Activated T-cell treated with anti-CD3 and anti-CD28 coated beads for 4 hours (primary cell): ENCODE data around the gene HS2ST1.

ENCODE experiments used
- DNase-seq: peaks from one replicate; pipeline ENCODE4 v3.0.0-alpha.2; 2020

The HS2ST1 gene

DNA sequence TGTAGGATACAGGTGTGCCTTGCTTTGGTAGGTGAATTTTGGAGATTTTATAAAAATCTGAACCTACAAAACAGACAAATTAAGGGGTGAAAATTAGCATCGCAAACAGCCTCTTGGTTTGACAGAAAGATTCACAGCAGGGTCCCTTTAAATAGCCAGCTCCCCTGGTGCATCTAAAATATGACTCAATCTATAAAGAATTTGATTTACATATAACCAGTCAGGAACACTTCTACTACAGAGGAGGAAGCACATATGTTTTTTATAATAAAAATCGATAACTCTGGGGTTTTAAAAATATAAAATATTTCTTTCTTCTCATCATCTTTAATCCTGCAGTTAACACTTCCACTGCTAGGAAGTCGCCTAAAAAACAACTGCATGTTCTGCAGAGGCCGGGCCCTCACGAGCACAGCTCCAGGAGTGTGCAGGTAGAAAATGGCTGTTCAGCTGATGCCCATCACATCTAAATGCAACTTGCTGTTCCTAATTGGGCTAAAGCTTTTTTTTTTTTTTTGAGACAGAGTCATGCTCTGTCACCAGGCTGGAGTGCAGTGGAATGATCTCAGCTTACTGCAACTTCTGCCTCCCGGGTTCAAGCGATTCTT lies 203.4 kb downstream of the HS2ST1 start:
- no peak for DNase-seq

- DNase-seq: no peak
These were observed 205.2 kb downstream of the HS2ST1 start for GRCh38 chr1:87119541-87120140.

DNA sequence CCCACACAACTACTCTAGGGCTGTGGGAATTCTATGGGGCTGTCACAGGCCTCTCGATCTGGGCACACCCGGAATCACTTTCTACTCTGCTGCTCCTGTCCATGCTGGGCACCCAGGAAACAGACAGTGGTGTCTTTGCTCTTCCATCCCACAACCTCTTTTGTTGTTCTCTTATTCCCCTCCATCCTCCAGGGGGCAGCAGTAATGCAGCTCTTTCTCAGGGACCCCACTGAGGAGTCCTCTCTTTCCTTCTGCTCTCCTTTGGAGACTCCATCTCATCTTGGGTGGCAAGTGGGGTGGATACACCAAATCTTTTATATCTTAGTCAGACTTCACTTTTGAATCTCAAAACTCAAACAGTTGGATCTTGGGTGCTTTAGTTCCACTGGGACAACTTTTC lies 206.3 kb downstream of the HS2ST1 start:
- DNase-seq: no peak

DNA sequence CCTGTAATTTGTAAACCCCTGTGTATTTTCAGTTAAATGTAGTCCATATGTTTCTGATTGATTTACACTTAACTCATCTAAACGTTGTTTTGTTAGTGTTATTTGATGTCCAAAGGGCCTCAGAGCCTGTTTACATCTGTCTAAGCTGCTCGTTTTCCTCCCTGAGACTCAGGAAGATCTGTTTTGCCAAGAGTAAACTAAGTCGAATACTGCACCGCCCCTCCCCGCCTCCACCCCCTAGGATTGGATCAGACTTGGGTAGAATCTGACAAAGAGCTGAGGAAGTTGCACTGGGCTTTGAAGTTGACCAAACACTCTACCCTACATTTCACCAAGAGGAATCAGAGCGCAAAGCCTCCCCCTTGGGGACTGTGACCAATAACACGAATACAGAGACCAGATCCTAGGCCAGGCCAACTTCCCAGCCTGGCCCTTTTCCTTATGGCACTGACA lies 207.3 kb downstream of the HS2ST1 start:
- DNase-seq: no peak

GRCh38 chr1:87122243-87122642 lies 207.8 kb downstream of the HS2ST1 start:
- no peak for DNase-seq

DNA sequence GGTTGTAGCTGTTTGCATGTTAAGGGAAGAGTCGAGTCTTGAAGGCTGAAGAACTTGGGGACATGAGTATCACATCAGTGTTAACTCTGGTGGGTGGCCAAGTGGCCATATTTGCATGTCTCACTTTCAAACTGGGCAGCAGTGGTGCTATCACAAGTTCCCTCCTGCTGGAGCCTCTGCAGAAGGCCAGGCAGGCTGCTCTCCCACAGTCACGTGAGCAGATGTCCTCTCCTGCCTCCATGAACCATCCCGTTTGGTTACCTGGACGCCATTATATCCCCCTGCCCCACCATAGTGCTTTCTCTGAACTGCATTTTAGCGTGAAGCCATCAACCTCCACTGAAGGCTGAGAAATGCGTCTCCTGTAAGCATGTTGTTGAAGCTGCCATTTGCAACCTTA lies 209.2 kb downstream of the HS2ST1 start:
- no peak for DNase-seq

GRCh38 chr1:87126886-87127505 lies 212.6 kb downstream of the HS2ST1 start:
- no peak for DNase-seq

DNA sequence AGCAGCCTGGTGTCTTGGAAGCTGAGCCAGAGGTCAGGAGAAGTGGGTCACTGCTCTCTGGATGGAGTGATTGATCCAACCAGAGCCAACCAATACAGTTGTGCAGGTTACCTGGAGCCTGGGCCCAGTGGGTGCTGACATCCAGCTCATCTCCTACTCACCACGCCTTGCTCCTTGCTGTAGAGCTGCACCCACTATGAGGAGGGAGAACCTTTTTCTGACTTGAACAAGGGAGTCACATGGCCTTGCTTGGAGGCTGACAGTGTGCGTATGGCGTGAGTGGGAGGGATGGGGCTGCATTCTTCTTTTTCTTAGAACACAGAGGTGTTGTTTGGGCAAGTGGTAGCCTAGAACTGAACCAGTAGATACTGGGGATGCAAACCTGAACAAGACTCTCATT lies 213.1 kb downstream of the HS2ST1 start:
- no peak for DNase-seq

DNA sequence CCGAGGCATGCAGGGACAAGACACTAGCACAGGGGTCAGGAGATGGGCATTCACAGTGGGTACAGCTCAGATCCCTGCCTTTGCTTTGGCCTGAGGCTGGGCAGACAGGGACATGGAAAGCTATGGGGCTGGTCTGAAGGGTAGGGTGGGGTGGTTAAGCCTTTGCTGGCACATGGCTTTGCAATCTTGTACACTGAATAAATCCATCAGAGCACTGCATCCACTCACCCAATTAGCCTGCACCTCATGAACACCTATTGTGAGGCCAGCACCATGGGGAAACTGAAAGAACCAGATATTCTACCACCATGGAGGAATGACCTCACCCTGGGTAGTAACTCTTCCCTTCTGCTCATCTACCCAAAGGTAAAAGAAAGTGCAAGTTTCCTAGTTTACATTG lies 214.6 kb downstream of the HS2ST1 start:
- no peak for DNase-seq

DNA sequence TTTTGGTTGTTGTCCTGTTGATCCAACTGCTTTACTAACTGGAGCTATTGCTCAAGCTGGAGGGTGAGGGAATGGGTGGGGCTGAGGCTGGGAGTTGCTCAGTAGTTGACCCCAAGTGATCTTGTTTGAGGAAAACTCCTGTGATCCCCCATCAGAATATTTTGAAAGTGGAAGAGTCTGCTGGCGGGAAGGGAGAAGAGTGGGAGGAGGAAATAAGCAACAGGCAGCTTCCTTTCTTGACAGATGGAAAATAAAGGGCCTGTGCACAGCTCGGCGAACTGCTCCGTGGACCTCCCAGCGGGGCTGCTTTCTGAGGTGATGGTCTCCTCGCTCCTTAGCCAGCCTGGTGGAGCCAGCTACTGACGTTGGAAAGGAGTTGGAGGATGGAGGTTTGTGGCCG lies 215.2 kb downstream of the HS2ST1 start:
- DNase-seq: no peak

GRCh38 chr1:87130438-87130837 lies 216.0 kb downstream of the HS2ST1 start:
- DNase-seq: no peak

- peak; percentile 63 for DNase-seq
These were observed 217.4 kb downstream of the HS2ST1 start for GRCh38 chr1:87131809-87132283.

GRCh38 chr1:87132284-87132870 lies 217.9 kb downstream of the HS2ST1 start:
- no peak for DNase-seq

DNA sequence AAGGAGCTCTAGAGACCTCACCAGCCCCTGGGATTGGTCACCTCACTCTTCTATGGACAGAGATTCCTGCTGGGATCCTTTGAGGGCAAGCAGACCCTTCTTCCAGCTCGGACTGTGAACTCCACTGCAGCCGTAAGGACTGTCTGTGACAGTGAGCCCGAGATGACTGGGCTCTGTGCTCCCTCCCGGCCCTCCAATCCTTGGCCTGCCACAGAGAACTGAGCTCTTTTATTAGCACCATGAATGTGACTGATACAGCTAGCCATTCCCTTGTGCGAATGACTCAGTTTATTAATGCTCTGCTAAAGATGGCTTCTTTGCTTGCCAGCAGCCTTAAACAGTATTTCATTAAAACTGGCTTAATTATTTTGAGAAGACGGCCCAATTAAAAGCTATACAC lies 219.6 kb downstream of the HS2ST1 start:
- no peak for DNase-seq

DNA sequence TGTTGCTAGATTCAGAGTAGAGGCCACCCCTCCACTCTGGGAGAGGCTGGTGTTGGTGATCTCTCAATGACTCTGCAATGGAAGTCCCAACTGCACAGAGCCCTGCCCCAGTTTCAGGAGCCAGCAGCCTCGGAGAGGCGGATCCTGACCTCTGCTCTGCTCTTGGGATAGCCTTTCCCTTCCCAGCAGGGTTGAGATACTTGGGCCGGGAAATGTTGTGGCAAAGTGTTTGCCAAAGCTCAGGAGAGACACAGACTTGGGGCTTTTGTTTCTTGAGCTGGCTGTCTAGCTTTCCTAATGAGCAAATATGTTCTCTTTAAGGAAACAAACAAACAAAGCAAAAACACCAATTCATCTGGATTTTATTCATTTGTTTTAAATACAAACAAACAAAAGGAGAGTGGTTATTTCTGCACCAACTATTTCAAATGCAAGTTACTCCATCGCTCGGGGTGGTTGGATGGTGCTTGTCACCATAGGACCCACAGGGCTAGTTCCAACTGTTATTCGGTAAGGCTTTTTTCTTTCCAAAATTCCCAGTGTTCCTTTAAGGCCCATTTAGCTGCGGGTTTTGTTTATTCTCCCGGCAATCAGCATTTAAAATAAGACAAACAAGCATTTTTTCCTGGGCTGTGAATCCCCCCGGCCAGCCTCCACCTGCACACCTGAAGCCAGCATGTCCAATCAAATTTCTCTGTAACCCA lies 220.3 kb downstream of the HS2ST1 start:
- no peak for DNase-seq

GRCh38 chr1:87135329-87135712 lies 220.9 kb downstream of the HS2ST1 start:
- no peak for DNase-seq

DNA sequence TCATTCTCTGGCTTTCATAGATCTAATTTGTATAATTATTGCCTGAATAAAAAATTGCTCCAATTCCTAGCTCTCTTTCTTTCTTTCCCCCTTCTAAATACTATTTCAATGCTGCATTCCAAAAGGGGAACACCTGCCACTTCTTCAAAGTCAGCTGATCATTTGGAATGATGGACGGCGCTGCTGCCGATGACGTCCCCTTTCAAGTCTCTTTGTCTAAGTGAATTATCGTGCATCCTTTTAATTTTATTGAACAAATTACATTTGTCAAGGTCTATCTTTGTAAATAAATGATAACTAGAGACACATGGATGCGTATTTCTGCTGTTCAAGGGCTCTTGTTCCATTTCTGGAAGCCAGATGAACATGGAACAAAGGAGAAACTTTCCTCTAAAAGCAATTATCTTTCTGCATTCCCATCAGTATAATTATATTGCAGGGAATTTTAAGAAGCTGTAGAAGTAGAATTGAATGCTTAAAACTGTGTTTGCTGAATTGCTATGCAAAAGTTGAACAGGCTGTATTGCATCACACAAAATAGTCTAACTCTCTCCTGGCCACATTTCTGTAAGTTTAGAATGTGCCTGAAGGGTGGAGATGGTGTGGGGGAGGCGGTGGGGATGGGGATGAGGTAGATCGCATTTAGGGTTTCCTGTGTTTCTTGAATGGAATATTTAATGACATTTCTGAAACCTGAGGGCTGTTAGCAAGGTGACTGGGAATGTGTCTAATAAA lies 222.3 kb downstream of the HS2ST1 start:
- no peak for DNase-seq

DNA sequence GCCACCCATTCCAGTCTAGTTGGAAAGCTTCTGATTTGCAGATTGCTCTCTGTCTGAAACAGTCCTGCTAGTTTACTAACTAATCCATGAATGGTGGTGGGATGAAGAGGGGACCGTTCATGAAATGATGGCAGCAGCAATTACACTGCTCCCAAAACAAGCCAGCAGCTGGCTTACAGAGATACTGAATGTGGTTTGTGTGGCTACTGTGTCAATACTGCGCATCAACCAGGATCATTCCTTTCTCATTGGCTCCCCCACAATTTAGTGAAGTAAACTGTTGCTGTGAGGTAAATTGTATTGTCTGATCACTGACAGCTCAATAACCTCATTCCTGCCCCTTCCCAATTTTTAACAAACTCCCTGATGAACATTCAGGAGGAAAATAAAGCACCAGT lies 222.9 kb downstream of the HS2ST1 start:
- no peak for DNase-seq

- no peak for DNase-seq
These were observed 226.6 kb downstream of the HS2ST1 start for GRCh38 chr1:87140831-87141540.

GRCh38 chr1:87141556-87141955 lies 227.1 kb downstream of the HS2ST1 start:
- DNase-seq: no peak

GRCh38 chr1:87143413-87144135 lies 229.1 kb downstream of the HS2ST1 start:
- no peak for DNase-seq
